GM06990 (cell line): ENCODE measurements around the gene PTCD2.
"Not testable (repeated sequence)": the region's sequence is repeated elsewhere in the genome, so short reads cannot be mapped to it uniquely, and the experiment has no call there.

ENCODE experiments used
- DNase-seq: peaks from one replicate; pipeline ENCODE4 v3.0.0-alpha.2; 2011; ENCODE audit not compliant: insufficient read length; ENCODE audit errors: extremely low read depth
- H3K27me3 ChIP-seq: replicated peaks from 2 replicates; pipeline ENCODE4 v1.6.0; 2011; ENCODE audit warnings: low read length; ENCODE audit not compliant: control insufficient read depth, insufficient read depth
- H3K36me3 ChIP-seq: 2 replicates; pipeline ENCODE4 v1.5.1; 2011; ENCODE audit warnings: low read length; ENCODE audit not compliant: control insufficient read depth, insufficient read depth
- H3K4me3 ChIP-seq: replicated peaks from 2 replicates; pipeline ENCODE4 v1.5.1; 2011; ENCODE audit warnings: low read depth, mild to moderate bottlenecking, control low read depth, low read length
- CTCF ChIP-seq: IDR thresholded peaks from 2 replicates; pipeline ENCODE4 v1.5.1; 2011; ENCODE audit warnings: low read length, control low read depth, mild to moderate bottlenecking, inconsistent platforms; ENCODE audit not compliant: insufficient read depth, poor library complexity, severe bottlenecking

Gene PTCD2

GRCh38 chr5:72291601-72292000, 28.6 kb upstream of the PTCD2 start:
- no peak for TF ChIP-seq CTCF
- no peak for DNase-seq
- H3K36me3 ChIP-seq: no peaks in the 10 kb centered on the region; the same call in 1 of the 2 replicates

GRCh38 chr5:72292411-72292810, 27.8 kb upstream of the PTCD2 start:
- H3K27me3 ChIP-seq: no peaks in the 10 kb centered on the region
- no peaks in the 10 kb centered on the region; the same call in 1 of the 2 replicates for H3K36me3 ChIP-seq
- no peak for DNase-seq
- TF ChIP-seq CTCF: no peak
- H3K4me3 ChIP-seq: no peak overlapping the region

More at GRCh38 chr5:72291601-72292000, 28.6 kb upstream of the PTCD2 start:
- Histone ChIP-seq H3K27me3 (no peaks in the 10 kb centered on the region), H3K4me3 (no peak overlapping the region)

- no peak overlapping the region for H3K4me3 ChIP-seq
- H3K27me3 ChIP-seq: no peaks in the 10 kb centered on the region
- no peak for DNase-seq
- TF ChIP-seq CTCF: no peak
- no peaks in the 10 kb centered on the region; the same call in 1 of the 2 replicates for H3K36me3 ChIP-seq
Measured at GRCh38 chr5:72293495-72294055, 26.6 kb upstream of the PTCD2 start.

GRCh38 chr5:72294473-72294872, 25.7 kb upstream of the PTCD2 start:
- DNase-seq: peak; percentile 54
- Histone ChIP-seq H3K27me3 (no peaks in the 10 kb centered on the region), H3K4me3 (peak overlapping the region; percentile 18; the same call in 1 of the 2 replicates), H3K36me3 (no peaks in the 10 kb centered on the region)
- TF ChIP-seq CTCF: no peak

- Histone ChIP-seq H3K27me3 (no peaks in the 10 kb centered on the region), H3K4me3 (no peak overlapping the region), H3K36me3 (no peaks in the 10 kb centered on the region)
- TF ChIP-seq CTCF: no peak
- DNase-seq: no peak
Measured at GRCh38 chr5:72295539-72295938, 24.6 kb upstream of the PTCD2 start.

- Histone ChIP-seq H3K36me3 (no peaks in the 10 kb centered on the region), H3K27me3 (no peaks in the 10 kb centered on the region), H3K4me3 (no peak overlapping the region)
- no peak for TF ChIP-seq CTCF
- DNase-seq: no peak
Measured at GRCh38 chr5:72296256-72296655, 23.9 kb upstream of the PTCD2 start.

- H3K36me3 ChIP-seq, H3K27me3 ChIP-seq: not testable (repeated sequence)
- peak overlapping the region; percentile 20 for H3K4me3 ChIP-seq
- peak; percentile 47 for DNase-seq
Measured at GRCh38 chr5:72298136-72298535, 22.0 kb upstream of the PTCD2 start.
